Measurements from ENCODE around the gene PSMA7.
"Not testable (repeated sequence)": the region's sequence is repeated elsewhere in the genome, so short reads cannot be mapped to it uniquely, and the experiment has no call there.

GRCh38 chr20:62115800-62116407 lies 27.3 kb downstream of the PSMA7 start:
- not testable (repeated sequence) for TF ChIP-seq CTCF (conservative IDR thresholded peaks at IDR 0.05; ENCODE audit: low read length); EZH2phosphoT487 (IDR thresholded peaks at IDR 0.05; ENCODE audit: borderline replicate concordance)

Measured in Loucy (cell line).